COLO829 (cell line): ENCODE results near the gene HIBCH.
A peak's percentile ranks its signal among the peaks of the same experiment; 100 is the strongest.
"Not testable (repeated sequence)": the region's sequence is repeated elsewhere in the genome, so short reads cannot be mapped to it uniquely, and the experiment has no call there.

Source experiments
- DNase-seq: peaks from one replicate; pipeline ENCODE4 v3.0.0; 2012; ENCODE audit warnings: low spot score

HIBCH gene

DNA sequence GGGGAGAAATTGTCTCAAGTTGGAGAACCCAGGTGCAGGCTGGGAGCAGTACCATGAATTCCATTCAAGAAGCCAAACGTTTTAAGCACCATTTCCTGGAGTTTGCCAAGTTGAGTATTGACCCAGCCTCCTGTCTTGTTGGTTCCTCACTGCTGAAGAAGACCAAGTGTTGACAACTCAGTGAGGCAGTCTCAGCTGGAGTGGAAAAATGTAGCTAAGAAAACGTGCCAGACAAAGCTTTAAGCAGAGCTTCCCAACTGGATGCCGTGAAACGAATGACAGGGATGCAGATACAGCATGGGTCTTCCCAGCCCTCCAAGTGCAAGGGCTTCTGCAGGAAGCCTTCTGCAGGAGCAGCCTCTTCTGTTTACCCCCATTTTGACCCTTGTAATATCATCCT is 23.0 kb upstream of the HIBCH start:
- no peak for DNase-seq

DNA sequence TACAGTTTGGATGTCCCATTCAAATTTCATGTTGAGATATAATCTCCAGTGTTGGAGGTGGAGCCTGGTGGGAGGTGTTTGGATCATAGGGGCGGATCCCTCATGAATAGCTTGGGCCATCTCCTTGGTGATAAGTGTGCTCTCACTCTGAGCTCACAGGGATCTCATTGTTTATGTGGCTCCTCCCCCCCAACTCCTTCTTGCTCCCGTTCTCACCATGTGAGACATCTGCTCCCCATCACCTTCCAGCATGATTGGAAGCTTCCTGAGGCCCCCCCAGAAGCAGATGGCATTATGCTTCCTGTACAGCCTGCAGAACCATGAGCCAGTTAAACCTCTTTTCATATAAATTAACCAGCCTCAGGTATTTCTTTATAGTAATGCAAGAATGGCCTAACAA is 20.7 kb upstream of the HIBCH start:
- DNase-seq, result no peak

DNA sequence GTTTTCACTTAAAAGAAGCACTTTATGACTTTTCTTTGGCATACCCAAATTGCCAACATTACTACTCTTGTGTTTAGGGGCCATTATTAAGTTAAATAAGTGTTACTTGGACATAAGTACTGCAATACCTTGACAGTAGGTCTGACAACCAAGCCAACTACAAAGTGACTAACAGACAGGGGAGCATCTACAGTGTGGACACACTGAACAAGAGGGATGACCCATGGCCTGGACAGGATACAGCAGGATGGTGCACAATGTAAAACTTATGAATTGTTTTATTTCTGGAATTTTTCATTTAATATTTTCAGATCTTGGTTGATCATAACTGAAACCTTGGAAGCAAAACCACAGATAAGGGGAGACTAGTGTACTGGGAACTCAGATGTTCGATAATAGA is 19.8 kb upstream of the HIBCH start:
- no peak for DNase-seq

DNA sequence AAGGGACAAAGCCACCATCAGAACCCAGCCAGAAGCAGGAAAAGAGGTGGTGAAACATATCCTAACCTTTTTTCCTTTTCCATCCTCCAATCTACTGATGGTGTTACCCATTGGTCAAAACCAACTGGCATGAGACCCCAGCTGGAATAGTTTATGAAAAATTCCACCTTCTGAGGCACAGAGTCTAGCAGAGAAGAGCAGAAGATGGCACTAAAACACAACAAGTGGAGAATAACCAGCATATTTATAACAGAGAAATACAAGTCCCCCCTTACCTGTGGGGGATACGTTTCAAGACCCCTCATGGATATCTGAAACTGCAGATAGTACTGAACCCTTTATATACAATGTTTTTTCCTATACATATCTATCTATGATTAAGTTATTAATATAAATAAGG is 18.8 kb upstream of the HIBCH start:
- no peak for DNase-seq

DNA sequence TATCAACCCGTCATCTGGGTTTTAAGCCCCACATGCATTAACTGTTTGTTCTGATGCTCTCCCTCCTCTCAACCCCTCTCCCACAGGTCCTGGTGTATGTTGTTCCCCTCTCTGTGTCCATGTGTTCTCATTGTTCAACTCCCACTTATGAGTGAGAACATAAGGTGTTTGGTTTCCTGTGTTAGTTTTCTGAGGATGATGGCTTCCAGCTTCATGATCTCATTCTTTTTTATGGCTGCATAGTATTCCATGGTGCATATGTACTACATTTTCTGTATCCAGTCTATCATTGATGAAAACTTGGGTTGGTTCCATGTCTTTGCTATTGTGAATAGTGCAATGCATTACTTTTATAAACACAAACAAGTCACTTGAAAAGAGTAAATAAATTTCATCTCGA is 16.8 kb upstream of the HIBCH start:
- no peak for DNase-seq

DNA sequence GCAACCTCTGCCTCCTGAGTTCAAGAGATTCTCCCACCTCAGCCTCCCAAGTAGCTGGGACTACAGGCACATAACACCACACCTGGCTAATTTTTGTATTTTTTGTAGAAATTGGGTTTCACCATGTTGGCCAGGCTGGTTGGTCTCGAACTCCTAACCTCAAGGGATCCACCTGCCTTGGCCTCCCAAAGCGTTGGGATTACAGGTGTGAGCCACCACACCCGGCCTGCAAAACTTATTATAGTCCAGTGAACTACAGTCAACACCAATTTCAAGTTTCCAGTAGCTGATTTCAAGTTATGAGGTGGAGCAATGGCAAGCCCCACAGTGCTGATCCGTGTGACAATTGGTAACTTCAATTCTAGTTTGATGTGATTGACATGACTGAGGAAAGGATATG is 16.0 kb upstream of the HIBCH start:
- DNase-seq, result not testable (repeated sequence)

DNA sequence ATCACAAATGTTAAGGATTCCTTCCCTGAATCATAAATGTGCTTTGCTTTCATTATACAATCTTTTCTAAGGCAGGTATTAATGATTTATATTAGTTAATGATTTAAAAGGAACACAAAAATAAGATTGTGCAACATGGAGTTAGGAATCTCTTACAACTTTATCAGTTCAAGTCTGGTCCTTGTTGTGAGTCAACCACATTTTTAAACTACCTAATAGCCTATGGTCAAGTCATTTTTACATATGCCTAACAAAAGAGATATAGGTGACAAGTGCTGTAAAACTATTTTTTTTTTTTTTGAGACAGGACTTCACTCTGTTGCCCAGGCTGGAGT is 15.6 kb upstream of the HIBCH start:
- no peak for DNase-seq

DNA sequence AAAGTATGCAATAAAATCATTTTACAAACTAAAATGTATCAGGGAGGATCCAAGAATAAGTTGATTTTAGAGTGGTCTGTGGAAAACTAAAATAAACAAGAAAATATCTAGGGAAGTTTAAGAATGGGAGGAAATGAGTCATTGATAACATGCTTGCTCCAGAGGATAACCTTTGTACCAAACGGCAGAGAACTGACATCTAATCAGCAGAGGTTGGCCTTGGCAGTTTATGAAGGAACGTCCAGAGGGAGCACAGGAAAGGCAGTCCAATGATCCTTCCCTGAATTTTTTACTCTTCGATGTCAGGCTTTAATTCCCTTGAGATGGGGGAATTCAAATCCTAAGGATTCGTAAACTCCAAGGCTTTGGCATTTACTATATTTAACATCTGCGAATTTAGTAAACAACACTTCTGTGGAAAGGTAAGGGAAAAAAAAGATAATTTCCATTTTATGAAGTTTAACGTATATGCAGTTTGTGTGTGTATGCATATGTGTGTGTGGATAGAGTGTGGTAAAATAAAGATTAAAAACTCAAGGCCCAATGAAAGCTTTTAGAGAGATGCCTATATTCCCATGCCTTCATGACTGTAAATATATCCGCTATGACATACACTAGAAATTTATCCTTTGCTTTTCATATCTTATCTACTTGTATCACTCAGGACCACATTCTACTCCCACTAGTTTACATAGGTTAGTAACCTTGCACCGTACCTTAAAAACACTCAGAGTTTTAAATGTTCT is 15.0 kb upstream of the HIBCH start:
- DNase-seq, result peak; percentile 40

DNA sequence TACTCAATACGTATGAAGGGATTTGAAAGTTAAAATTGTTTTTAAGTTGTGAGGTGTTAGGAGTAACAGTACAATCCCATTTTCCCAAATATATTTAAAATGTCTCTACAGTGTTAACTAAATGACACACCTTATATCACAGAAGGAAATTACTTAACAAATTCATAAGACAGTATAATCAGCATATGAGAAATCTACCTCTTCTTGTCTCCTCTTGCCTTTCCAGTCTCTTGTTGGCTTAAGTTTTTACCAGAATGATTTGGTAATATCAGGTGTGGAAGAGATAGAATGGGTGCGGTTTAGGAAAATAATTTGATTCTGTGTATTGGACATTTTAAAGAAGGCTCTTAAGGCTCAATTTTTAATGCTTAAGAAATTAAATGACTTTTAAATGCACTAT is 14.3 kb upstream of the HIBCH start:
- DNase-seq, result no peak

DNA sequence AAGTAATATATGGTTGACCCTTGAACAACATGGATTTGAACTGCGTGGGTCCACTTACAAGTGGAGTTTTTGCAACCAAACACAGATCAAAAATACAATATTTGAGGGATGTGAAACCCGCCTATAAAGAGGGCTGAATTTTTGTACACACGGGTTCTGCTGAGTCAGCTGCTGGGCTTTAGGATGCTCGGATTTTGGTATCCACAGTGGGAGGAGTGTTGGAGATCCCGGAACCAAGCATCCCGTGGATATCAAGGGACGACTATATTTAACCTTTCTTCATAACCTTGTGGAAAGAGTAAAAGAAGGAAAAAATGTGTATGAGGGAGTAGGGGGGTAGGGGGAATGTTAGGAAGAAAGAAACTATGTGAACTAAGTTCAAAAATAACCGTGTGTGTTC is 13.8 kb upstream of the HIBCH start:
- DNase-seq, result no peak

DNA sequence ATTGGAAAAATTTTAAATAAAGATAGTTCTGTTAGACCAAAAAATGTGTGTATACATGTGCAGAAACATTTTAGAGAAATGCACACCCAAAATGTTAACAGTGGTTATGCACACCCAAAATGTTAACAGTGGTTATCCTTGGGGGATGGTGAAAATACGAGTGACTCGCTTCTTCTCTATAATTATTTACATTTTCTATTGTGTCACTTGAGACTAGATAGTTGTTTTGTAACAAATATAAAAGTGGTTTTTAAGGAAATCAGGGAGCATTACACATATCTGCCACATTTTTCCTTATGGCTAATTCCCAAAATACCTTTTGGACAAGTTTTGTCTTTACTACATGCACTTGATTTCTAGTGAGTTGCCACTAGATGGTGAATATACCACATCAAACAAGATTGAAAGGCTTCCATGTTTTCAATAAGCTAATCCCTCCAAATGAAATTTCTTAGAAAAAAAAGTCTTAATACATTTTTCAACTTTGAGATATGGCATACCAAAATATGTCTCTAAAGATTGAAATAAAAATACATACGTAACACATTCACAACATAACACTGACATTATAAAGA is 9.0 kb upstream of the HIBCH start:
- DNase-seq, result peak; percentile 37

DNA sequence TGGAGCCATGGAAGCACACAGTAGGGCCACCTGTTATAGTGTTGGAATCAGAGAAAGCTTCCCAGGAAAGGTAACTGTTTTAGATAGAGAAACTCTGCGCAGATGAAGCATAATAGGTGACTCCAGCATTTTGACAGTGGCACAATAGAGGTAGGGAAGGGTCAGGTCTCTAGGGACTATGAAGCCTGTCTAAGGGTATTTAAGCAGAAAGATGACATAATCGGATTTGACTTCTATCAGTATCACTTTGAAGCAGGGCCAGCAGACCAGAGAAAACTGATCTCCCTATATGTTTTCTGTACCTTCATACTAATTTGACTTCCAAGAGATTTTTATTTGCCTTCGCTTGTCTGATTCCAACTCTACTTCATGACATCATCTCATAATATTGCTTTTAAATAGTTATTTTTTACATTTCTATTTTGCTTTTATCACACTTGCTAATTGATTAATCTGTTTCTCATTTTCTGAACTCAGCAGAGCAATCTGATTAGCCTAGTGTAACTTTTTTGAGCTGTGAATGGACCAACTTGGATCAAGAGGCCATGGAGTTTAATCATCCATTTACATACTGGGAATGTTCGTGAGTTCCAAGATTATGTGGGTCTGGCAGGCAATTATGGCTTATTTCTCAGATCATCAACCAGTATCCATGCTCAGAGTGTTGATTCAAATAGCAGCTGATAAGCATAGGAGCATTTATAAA is 8.4 kb upstream of the HIBCH start:
- no peak for DNase-seq

DNA sequence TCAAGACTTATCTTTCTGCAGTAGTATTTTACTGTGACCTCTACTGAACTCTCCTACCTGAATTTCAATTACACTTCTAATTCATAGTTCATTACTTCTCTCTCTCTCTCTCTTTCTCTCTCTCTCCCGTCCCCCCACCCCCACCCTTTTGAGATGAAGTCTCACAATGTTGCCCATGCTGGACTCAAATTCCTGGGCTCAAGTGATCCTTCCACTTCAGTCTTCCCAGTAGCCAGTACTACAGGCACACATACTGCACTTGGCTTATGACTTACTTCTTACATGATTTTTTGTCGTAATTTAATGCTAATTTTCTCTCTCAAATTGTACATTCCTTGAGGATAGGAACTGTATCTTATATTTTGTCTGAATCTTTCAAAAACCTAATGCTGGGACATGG is 6.0 kb upstream of the HIBCH start:
- no peak for DNase-seq

DNA sequence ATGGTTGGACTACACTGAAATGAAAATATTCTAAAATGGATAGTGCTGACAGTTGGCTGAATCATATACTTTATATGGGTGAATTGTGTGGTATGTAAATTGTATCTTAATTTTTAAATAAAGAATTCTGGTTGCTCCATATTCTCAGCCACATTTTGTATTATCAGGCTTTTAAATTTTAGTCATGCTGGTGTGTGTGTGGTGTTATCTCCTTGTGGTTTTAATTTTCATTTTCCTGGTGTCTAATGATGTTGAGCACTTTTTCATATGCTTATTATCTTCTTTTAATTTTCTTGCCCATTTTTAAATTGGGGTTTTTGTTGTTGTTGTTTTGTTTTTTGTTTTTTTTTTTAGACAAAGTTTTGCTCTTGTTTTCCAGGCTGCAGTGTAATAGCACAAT is 3.8 kb upstream of the HIBCH start:
- DNase-seq, result no peak

DNA sequence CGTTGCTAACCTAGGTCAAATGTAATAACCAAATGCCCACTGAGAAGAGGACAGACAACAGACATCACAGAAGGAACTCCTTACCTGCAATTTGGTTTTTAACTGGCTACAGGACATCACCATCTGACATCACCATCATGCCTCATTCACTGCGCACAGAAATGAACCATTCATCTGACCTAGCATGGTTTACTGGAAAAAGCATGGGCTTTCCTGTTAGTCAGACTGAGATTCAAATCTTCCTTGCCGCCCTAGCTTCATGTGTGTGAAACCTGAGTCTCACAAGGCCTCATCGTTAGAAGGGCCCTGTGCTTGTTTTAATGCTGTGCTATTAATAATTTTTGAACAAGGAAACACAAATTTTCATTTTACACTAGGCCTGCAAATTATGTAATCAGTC is 1.1 kb upstream of the HIBCH start:
- DNase-seq, result no peak

DNA sequence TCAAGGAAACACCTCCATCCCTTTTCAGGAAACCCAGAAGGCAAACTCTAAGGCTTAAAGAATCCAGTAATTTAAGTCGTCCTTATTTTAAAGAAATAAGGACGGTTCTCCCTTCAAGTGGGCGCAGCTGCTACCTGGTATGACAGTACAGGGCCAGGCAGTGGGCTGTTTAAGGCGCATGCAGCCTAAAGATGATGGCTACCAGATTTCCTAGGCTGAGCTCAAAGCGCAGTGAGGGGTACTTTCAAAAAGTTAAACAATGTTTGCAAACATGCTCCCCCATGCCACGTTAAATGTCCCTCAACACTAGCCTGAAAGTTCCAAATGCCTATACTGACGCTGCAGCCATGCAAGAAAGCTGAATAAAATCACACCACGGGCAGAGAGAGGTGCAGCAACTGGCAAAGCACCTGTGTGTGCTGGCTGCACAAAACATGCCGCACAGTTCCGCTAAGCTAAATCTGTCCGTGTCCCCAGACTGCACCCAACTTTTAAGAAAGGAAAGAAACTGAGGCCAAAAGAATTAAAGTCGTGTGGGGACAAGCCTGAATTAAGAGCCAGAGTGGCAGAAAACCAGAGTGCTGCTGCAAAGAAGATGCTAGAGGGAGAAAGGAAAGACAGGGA is 583 bp downstream of the HIBCH start:
- DNase-seq, result no peak

DNA sequence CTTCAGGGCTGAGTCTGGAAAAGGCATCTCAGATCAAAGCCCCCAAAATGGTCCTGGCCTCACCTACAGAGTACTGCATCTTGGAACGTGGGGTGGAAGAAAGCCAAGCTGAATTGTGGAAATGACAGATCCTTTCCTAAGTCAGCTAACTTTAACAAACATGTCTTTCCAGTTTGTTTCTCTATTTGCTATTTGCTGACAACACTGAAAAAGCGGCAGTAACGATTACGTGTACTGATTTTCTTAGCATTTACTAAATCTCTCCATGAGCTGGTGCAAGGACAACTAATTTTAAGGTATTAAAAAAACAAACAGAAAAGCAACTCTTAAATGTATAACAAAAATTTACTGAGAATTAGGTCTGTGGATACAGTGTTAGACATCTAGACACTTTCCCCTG is 1.1 kb downstream of the HIBCH start:
- no peak for DNase-seq

DNA sequence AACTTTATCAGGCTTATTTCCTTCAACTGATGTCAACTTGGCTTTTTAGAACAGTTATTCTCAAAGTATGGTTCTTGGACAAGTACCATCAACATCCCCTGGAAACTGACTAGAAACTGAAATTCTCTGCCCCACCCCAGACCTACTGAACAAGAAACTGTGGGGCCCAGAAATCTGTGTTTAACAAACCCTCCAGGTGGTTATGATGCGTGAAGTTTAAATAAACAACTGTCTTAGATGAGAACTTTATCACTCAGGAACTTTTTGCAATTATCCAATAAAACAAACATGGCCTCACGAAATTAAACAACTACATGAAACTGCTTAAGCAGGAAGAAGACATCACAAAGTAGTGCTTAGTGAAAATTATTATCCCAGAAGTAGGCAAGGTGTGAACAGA is 4.4 kb downstream of the HIBCH start:
- DNase-seq, result no peak

DNA sequence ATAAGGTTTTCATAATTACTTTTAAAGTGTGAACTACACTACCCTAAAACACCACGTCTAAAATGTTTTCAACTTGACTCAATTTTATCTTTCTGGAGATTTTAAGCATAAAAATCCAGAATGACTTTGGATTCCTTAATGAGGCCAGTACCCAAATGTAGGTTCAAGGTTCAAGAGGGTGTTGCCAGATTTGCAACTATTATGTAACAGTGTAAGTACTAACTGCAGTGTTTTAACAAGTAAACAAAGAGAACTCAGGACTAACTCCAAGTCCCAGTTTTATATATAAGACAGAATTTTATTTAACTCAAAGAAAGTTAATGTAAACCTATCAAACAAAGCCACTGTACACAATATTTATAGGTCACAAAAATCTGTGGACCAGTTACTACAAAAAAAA is 5.7 kb downstream of the HIBCH start:
- no peak for DNase-seq

DNA sequence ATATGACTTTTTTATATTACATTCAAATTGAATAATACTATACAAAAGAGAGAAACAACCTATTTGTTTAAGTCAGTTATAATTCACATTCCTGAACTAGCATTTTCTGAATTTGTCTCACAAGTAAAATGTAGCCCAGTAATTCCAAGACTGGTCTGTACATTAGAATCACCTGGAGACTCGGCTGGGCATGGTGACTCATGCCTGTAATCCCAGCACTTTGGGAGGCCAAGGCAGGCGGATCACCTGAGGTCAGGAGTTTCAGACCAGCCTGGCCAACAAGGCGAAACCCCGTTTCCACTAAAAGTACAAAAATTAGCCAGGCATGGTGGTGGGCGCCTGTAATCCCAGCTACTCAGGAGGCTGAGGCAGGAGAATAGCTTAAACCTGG is 7.0 kb downstream of the HIBCH start:
- not testable (repeated sequence) for DNase-seq

DNA sequence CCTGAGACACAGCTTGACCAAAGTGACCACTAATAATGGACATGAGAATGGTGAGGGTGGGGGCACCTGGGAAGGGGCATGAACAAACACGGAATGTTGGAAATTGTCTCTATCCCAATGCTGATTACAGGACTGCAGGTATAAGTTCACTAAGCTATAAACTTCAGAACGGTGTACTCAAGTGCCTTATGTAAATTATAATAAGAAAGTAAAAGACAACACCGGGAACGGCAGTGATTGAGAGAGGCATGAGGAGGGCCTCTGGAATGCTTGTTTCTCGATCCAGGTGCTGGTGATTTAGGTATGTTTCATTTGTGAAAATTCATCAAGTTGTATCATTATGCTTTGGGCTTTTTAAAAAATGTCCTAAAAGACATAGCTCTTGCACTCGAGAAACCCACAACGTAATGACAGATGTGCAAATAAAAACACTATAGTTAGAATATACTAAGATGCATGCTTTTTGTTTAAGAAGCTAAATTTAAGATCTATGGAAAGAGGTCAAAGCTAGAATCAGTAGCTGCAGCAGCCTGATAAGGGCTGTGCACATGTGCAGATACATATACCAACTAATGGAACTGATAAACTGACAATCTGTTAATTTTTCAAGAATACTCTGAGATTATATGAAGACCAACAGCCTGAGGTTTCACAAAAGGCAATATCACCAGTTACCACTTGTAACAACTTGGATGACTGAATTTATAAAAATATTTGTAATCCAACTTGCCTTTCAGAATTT is 7.6 kb downstream of the HIBCH start:
- DNase-seq, result no peak

DNA sequence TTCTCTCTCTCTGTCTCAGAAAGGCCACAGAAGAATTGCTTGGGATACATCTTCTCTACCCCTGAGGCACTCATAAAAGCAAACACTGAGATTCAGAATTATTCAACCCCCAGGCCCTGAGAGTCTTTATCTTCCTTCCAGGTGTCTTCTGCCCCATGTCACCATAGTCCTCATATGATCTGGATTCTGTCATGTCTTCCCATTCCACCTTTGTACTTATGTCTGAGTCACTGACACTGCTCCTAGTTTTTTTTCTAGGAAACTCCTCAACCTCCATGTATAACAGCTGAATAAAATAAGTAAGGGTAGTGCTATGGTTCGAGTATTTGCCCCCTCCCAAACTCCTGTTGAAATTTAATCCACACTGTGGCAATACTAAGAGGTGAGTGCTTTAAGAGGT is 11.6 kb downstream of the HIBCH start:
- DNase-seq, result no peak

DNA sequence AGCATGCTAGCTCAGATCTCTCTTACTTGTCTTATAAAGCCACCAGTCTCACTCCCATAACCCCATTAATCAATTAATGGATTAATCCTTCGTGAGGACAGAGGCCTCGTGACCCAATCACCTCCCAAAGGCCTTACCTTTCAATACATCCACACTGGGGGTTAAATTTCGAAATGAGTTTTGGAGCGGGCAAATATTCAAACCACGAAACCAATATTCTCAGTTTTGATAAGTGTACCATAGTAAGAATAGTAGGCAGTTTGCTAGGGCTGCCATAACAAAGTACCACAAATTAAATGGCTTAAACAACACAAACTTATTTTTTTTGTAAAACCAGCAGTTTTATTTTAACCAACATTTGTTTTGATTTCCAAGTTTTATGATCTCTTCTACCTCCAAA is 15.2 kb downstream of the HIBCH start:
- no peak for DNase-seq
